HFFc6 (cell line): Measurements from ENCODE around the gene RIMS4. TPM values are rescaled to one million over a fixed set of nuclear protein-coding genes. Genes with fewer than 3 reads are reported as not detected.

Experiments used
- DNase-seq: peaks from one replicate; pipeline ENCODE4 v3.0.0-alpha.2; 2018
- H3K27ac Mint-ChIP-seq: 2 replicates; pipeline ENCODE4 v1.8.0; 2020; ENCODE audit warnings: mild to moderate bottlenecking, mixed read lengths
- H3K27me3 Mint-ChIP-seq: 2 replicates; pipeline ENCODE4 v1.8.0; 2021; ENCODE audit warnings: mild to moderate bottlenecking, moderate library complexity, mixed read lengths; ENCODE audit not compliant: insufficient read depth
- H3K36me3 Mint-ChIP-seq: 2 replicates; pipeline ENCODE4 v1.8.0; 2021; ENCODE audit warnings: low read depth, mixed read lengths
- H3K4me1 Mint-ChIP-seq: 2 replicates; pipeline ENCODE4 v1.8.0; 2020; ENCODE audit warnings: low read depth, mixed read lengths
- H3K4me3 Mint-ChIP-seq: 2 replicates; pipeline ENCODE4 v1.8.0; 2020; ENCODE audit warnings: mild to moderate bottlenecking, moderate library complexity, mixed read lengths
- H3K9me3 Mint-ChIP-seq: 2 replicates; pipeline ENCODE4 v1.8.0; 2020; ENCODE audit warnings: mild to moderate bottlenecking, mixed read lengths
- total RNA-seq, 6 experiments: library from RNA; stranded (reverse); fragmentation: NEBNext Ultra II Directional; extraction: Animal tissue kit (Norgen Biotek cat#: 25700); gene quantifications; 2 replicates in 1 of 6; 3 replicates in 5 of 6; pipeline ENCODE4 v1.2.3, GENCODE V29; 2021
- TF ChIP-seq, protein P1 (sequence below): fragments of 200-600 bp; sonication (generic); IDR thresholded peaks from 2 replicates; pipeline ENCODE4 v1.5.0; 2021; ENCODE audit warnings: antibody characterized with exemption, mild to moderate bottlenecking

Gene RIMS4
- total RNA-seq, 6 experiments from 2014 or later, result not detected

DNA sequence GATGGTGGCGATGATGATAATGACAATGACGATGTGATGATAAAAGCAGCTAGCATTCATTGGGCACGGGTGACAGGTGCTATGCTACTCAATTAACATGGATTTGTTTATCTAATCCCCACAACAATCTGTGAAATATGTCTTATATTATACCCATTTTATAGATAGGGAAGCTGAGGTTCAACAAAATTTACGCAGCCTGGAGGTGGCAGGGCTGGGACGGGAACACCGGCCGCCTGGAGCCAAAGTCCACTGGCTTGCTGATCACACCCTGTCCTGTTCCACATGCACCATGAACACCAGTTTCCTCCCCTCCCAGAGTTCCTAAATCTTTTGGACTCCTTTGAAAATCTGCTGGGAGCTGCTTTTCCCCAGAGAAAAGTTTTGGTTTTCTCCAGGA lies 23.0 kb downstream of the RIMS4 start:
- TF ChIP-seq, protein P1, sequence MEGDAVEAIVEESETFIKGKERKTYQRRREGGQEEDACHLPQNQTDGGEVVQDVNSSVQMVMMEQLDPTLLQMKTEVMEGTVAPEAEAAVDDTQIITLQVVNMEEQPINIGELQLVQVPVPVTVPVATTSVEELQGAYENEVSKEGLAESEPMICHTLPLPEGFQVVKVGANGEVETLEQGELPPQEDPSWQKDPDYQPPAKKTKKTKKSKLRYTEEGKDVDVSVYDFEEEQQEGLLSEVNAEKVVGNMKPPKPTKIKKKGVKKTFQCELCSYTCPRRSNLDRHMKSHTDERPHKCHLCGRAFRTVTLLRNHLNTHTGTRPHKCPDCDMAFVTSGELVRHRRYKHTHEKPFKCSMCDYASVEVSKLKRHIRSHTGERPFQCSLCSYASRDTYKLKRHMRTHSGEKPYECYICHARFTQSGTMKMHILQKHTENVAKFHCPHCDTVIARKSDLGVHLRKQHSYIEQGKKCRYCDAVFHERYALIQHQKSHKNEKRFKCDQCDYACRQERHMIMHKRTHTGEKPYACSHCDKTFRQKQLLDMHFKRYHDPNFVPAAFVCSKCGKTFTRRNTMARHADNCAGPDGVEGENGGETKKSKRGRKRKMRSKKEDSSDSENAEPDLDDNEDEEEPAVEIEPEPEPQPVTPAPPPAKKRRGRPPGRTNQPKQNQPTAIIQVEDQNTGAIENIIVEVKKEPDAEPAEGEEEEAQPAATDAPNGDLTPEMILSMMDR, result no peak
- Mint-ChIP-seq H3K9me3 (no peaks in the 10 kb centered on the region), H3K36me3 (no peaks in the 10 kb centered on the region), H3K4me3 (no peak overlapping the region), H3K27me3 (peaks cover 14% of the 10 kb centered on the region), H3K27ac (no peak overlapping the region), H3K4me1 (no peaks in the 10 kb centered on the region)
- no peak for DNase-seq

DNA sequence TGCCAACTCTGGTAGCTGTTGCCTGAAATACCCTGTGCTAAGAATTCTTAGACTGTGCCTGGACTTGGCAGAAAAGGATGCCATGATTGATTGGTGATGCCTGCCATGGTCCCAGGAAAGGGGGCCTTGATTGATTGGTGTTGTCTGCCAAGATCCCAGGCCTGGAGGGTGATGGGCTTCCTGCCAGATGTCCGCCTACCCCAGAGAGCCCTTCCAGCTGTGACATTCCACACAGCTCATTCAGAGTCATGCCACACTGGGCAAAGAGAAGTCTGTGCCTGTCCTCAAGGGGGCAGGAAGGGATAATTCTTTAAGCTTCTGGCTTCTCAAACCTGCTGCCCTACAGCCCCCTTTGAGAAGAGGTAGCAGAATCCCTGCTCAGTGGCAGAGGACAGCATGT lies 24.6 kb downstream of the RIMS4 start:
- Mint-ChIP-seq H3K36me3 (no peaks in the 10 kb centered on the region), H3K4me3 (no peak overlapping the region), H3K4me1 (no peaks in the 10 kb centered on the region), H3K9me3 (no peaks in the 10 kb centered on the region), H3K27me3 (peaks cover 11% of the 10 kb centered on the region), H3K27ac (no peak overlapping the region)
- DNase-seq, result peak; percentile 12
- TF ChIP-seq, protein P1, result no peak; the same call in 1 of the 2 replicates

DNA sequence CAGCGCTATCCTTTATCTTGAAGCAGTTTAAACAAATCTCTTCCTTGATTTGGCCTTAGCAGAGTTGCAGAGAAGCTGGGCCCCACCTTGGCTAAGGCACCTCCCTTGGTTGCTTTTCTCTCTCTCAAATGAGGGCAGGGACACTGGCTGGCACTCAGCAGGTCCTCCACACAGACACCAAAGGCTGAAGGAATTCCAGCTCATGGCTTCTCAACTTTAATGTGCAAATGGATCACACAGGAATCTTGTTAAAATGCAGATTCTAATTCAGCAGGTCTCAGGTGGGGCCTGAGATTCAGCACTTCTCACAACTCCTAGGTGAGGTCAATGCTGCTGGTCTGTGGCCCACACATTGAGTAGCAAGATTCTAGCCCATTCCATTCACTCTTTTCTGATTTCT lies 25.7 kb downstream of the RIMS4 start:
- H3K4me3 Mint-ChIP-seq, result no peak overlapping the region
- H3K27ac Mint-ChIP-seq, result no peak overlapping the region
- H3K36me3 Mint-ChIP-seq, result no peaks in the 10 kb centered on the region
- H3K27me3 Mint-ChIP-seq, result peaks cover 5% of the 10 kb centered on the region
- TF ChIP-seq, protein P1, result no peak
- H3K9me3 Mint-ChIP-seq, result no peaks in the 10 kb centered on the region
- no peaks in the 10 kb centered on the region for H3K4me1 Mint-ChIP-seq
- DNase-seq, result no peak

DNA sequence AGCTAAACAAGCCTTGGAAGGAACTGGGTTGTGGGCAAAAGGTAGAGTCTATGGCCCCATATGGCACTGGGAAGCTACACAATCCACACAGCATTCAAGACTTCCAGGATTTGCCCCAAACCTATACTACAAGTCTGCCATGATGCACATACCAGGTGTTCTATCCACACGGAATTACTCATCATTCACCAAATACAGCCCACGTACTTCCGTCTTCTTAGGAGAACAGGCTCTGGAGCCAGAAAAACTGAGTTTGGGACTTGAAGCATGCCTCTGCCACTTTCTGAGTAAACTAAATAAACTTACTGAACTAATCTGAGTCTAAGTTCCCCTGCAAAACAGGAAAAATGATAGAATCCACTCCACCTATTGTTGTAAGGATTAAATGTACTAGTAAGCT lies 28.6 kb downstream of the RIMS4 start:
- no peak overlapping the region for H3K4me3 Mint-ChIP-seq
- TF ChIP-seq, protein P1, result no peak
- H3K27ac Mint-ChIP-seq, result no peak overlapping the region
- peaks cover 4% of the 10 kb centered on the region for H3K27me3 Mint-ChIP-seq
- no peaks in the 10 kb centered on the region for H3K4me1 Mint-ChIP-seq
- no peaks in the 10 kb centered on the region for H3K36me3 Mint-ChIP-seq
- no peak for DNase-seq
- H3K9me3 Mint-ChIP-seq, result no peaks in the 10 kb centered on the region

DNA sequence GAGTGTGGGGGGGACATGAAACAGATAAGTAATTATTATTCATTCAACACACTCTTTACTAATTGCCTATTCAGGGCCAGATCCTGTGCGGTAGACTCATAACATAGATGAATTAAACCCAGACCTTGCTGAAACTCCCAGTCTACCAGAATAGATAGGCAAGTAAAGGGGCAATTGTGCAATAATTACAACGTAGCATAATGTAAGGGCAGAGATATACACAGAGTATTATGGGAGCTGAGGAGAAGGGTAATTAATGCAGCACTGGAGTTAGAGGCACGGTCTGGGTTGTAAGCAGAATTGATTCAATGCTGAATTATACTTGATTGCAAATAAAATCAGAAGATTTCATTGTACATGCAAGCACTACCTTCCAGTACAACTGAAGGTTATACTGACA lies 29.2 kb downstream of the RIMS4 start:
- Mint-ChIP-seq H3K4me3 (no peak overlapping the region), H3K27me3 (peaks cover 4% of the 10 kb centered on the region), H3K27ac (no peak overlapping the region), H3K9me3 (no peaks in the 10 kb centered on the region), H3K4me1 (no peaks in the 10 kb centered on the region), H3K36me3 (no peaks in the 10 kb centered on the region)
- no peak for DNase-seq
- TF ChIP-seq, protein P1, result no peak

DNA sequence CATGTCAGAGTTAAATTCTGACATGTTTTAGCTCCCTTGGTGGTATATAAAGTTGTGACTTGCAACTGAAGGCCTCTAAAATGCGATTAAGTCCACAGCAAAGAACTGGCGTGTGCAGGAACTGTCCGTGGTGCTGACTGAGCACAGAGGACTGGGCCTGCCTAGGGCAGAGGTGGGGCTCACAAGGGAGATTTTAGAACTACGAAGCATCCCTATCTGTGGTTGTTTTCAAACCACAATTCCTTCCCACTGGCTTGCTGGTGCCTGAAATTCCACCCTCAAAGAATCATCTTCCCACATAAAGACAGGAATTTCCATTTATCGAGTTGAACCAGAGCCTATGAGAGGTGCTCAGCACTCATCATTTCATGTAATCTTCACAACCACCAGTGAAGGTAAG lies 30.1 kb downstream of the RIMS4 start:
- Mint-ChIP-seq H3K9me3 (no peaks in the 10 kb centered on the region), H3K4me3 (no peak overlapping the region), H3K27me3 (peaks cover 4% of the 10 kb centered on the region), H3K4me1 (no peaks in the 10 kb centered on the region), H3K27ac (no peak overlapping the region), H3K36me3 (no peaks in the 10 kb centered on the region)
- TF ChIP-seq, protein P1, result no peak
- peak; percentile 23 for DNase-seq
